A549 (cell line): ENCODE data around the gene AKR1C1. TPM values are rescaled to one million over a fixed set of nuclear protein-coding genes. Genes with fewer than 3 reads are reported as not detected.
A peak's percentile ranks its signal among the peaks of the same experiment; 100 is the strongest.
"Not testable (repeated sequence)": the region's sequence is repeated elsewhere in the genome, so short reads cannot be mapped to it uniquely, and the experiment has no call there.

ENCODE experiments used
- ATAC-seq, 2 experiments: fragments of 200-7000 bp in 1 of 2; fragments of >200 bp in 1 of 2; cut with Nextera tagmentation in 1 of 2; cut with Tn5 transposase in 1 of 2; 3 replicates each; pipeline versions ENCODE4 v1.8.0 to v1.9.1; 2018 to 2020; ENCODE audit warnings: mild to moderate bottlenecking in 1 of 2, moderate library complexity in 1 of 2
- CTCF ChIA-PET: fragments of 300-600 bp; sonication (Branson Sonifier 250); formaldehyde crosslinking; extraction: SDS; loops from one replicate; lab custom pipeline; 2021; ENCODE audit warnings: antibody characterized with exemption, inconsistent platforms; lab: Yijun Ruan, JAX
- POLR2A ChIA-PET: fragments of 350-600 bp; formaldehyde crosslinking; extraction: SDS; loops from one replicate; lab custom pipeline; 2021; ENCODE audit warnings: antibody characterized with exemption, inconsistent platforms; lab: Yijun Ruan, JAX
- DNase-seq, 2 experiments: peaks; one replicate each; pipeline versions ENCODE4 v3.0.0 to v3.0.0-alpha.2; 2011 to 2016; ENCODE audit warnings: low read depth in 1 of 2, low spot score in 1 of 2
- FAIRE-seq: peaks from 2 replicates; lab custom pipeline; 2011; peaks lifted over from hg19 to GRCh38; lab: Jason Lieb, UNC
- H3K27ac ChIP-seq, 2 experiments: fragments of >200 bp; sonication (Bioruptor Twin); formaldehyde crosslinking; 3 replicates each; pipeline ENCODE4 v1.5.1; 2016 to 2017
- H3K4me1 ChIP-seq: fragments of >200 bp; sonication (Bioruptor Twin); formaldehyde crosslinking; 3 replicates; pipeline ENCODE4 v1.6.1; 2016
- H3K4me2 ChIP-seq: fragments of >200 bp; sonication (Bioruptor Twin); formaldehyde crosslinking; 3 replicates; pipeline ENCODE4 v1.6.1; 2016
- H3K4me3 ChIP-seq: fragments of >200 bp; sonication (Bioruptor Twin); formaldehyde crosslinking; 3 replicates; pipeline ENCODE4 v1.5.1; 2016
- H3K9me3 ChIP-seq: fragments of >200 bp; sonication (Bioruptor Twin); formaldehyde crosslinking; 3 replicates; pipeline ENCODE4 v1.6.1; 2016
- BHLHE40 ChIP-seq: IDR thresholded peaks from 2 replicates; pipeline ENCODE4 v1.6.1; 2012; ENCODE audit warnings: low read depth, low read length, inconsistent platforms
- CEBPB ChIP-seq, 2 experiments: fragments of >200 bp in 1 of 2; sonication (Bioruptor Twin) in 1 of 2; formaldehyde crosslinking in 1 of 2; IDR thresholded peaks; 2 replicates each; pipeline ENCODE4 v1.6.1; 2012 to 2016
- CHD4 ChIP-seq: fragments of 200-600 bp; sonication (generic); IDR thresholded peaks from 2 replicates; pipeline ENCODE4 v1.6.1; 2016; ENCODE audit warnings: antibody characterized with exemption, mild to moderate bottlenecking, borderline replicate concordance
- EHMT2 ChIP-seq: fragments of 200-600 bp; sonication (generic); IDR thresholded peaks from 2 replicates; pipeline ENCODE4 v1.6.1; 2016; ENCODE audit warnings: antibody characterized with exemption, low read depth, mild to moderate bottlenecking, moderate library complexity
- FOXS1 ChIP-seq: fragments of 250-450 bp; sonication (Bioruptor Pico); IDR thresholded peaks from 2 replicates; pipeline ENCODE4 v1.5.0; 2020; ENCODE audit warnings: mild to moderate bottlenecking, moderate library complexity
- HEYL ChIP-seq: fragments of 250-450 bp; sonication (Bioruptor Pico); IDR thresholded peaks from 2 replicates; pipeline ENCODE4 v1.8.0; 2021; ENCODE audit warnings: mild to moderate bottlenecking, moderate library complexity
- HOXA7 ChIP-seq: fragments of 250-450 bp; sonication (Bioruptor Pico); IDR thresholded peaks from 2 replicates; pipeline ENCODE4 v1.5.0; 2020; ENCODE audit warnings: mild to moderate bottlenecking, moderate library complexity
- JUN ChIP-seq, 2 experiments: fragments of >200 bp; sonication (Bioruptor Twin); formaldehyde crosslinking; IDR thresholded peaks; 2 replicates in 1 of 2; 3 replicates in 1 of 2; pipeline ENCODE4 v1.6.1; 2016 to 2017
- KDM1A ChIP-seq: fragments of 200-600 bp; sonication (generic); IDR thresholded peaks from 2 replicates; pipeline ENCODE4 v1.6.1; 2016; ENCODE audit warnings: low read depth, mild to moderate bottlenecking
- NFE2L2 ChIP-seq: fragments of 150-350 bp; conservative IDR thresholded peaks from 2 replicates; pipeline ENCODE4 v1.6.1; 2014; ENCODE audit warnings: low read length
- POLR2A ChIP-seq: IDR thresholded peaks from 2 replicates; pipeline ENCODE4 v1.6.1; 2012; ENCODE audit warnings: mild to moderate bottlenecking, low read length
- POLR2AphosphoS2 ChIP-seq: conservative IDR thresholded peaks from 2 replicates; pipeline ENCODE4 v1.6.1; 2012; ENCODE audit warnings: low read length, improper control_type of control experiment, inconsistent platforms
- RARB ChIP-seq: fragments of 250-450 bp; sonication (Bioruptor Pico); IDR thresholded peaks from 2 replicates; pipeline ENCODE4 v1.8.0; 2021; ENCODE audit warnings: mild to moderate bottlenecking, moderate library complexity
- SMC3 ChIP-seq: fragments of >200 bp; sonication (Bioruptor Twin); formaldehyde crosslinking; IDR thresholded peaks from 3 replicates; pipeline ENCODE4 v1.6.1; 2018; ENCODE audit warnings: inconsistent platforms
- SREBF2 ChIP-seq: fragments of 450-650 bp; IDR thresholded peaks from 2 replicates; pipeline ENCODE4 v1.6.1; 2014; ENCODE audit warnings: mild to moderate bottlenecking, moderate library complexity
- TP53 ChIP-seq: fragments of 250-450 bp; sonication (Bioruptor Pico); IDR thresholded peaks from 2 replicates; pipeline ENCODE4 v1.5.0; 2021; ENCODE audit warnings: mild to moderate bottlenecking, moderate library complexity
- ZFP36 ChIP-seq: fragments of 450-650 bp; IDR thresholded peaks from 2 replicates; pipeline ENCODE4 v1.6.1; 2014; ENCODE audit warnings: borderline replicate concordance; ENCODE audit not compliant: partially characterized antibody
- ZSCAN20 ChIP-seq: fragments of 250-450 bp; sonication (Bioruptor Pico); IDR thresholded peaks from 2 replicates; pipeline ENCODE4 v1.8.0; 2022; ENCODE audit warnings: mild to moderate bottlenecking, moderate library complexity
- WGBS: methylation state at CpG from one replicate; pipeline ENCODE4 v1.1.6; 2017; ENCODE audit errors: missing lambda C conversion rate; 5-methylcytosine and 5-hydroxymethylcytosine counted together
- polyA plus RNA-seq, 4 experiments: library from polyadenylated mRNA; depleted of rRNA in 3 of 4; stranded (reverse); fragments of >200 nt; fragmentation: RNase III in 1 of 4; extraction: RNeasy Plus Mini Kit Qiagen cat#74134 plus additional on column Dnase treatment in 1 of 4; gene quantifications; 2 replicates in 3 of 4; 3 replicates in 1 of 4; pipeline ENCODE4 v1.2.3, GENCODE V29; 2011 to 2017
- TF ChIP-seq, protein P1 (sequence below): IDR thresholded peaks from 2 replicates; pipeline ENCODE4 v1.6.1; 2012
- TF ChIP-seq, protein P2 (sequence below): fragments of 150-350 bp; IDR thresholded peaks from 2 replicates; pipeline ENCODE4 v1.6.1; 2014; ENCODE audit warnings: low read depth, mild to moderate bottlenecking, low read length
- TF ChIP-seq, protein P3 (sequence below): IDR thresholded peaks from 2 replicates; pipeline ENCODE4 v1.6.1; 2012

AKR1C1 gene
- polyA plus RNA-seq, 2 of the 4 experiments (the other 2 are of a cell fraction): 970 to 1,148 TPM

DNA sequence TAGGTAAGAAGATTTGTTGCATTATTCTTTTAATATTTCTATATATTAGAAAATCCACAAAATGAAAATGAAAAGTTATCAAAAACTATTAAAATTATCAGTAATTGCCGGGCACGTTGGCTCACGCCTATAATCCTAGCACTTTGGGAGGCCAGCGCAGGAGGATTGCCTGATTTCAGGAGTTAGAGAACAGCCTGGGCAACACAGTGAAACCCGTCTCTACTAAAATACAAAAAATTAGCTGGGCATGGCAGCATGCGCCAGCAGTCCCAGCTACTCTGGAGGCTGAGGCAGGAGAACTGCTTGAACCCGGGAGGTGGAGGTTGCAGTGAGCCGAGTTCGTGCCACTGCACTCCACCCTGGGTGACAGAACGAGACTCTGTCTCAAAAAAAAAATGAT is 29.3 kb downstream of the AKR1C1 start:
- Histone ChIP-seq H3K4me3 (peak overlapping the region; percentile 38), H3K4me1 (peaks cover 33% of the 10 kb centered on the region), H3K27ac (peak overlapping the region; percentile 41 to 80), H3K4me2 (peak overlapping the region; percentile 74)
- 23% methylated on average over 10 of the region's 10 CpGs for WGBS
- H3K9me3 ChIP-seq, FAIRE-seq, POLR2A ChIA-PET, ATAC-seq, DNase-seq: not testable (repeated sequence)
- CTCF ChIA-PET: interaction anchor here (1.0 kb wide), 1 partner anchor 143 kb away, joined by 5 read pairs; no protein-coding TSS in a partner anchor
- TF ChIP-seq POLR2AphosphoS2 (0 out of 2 replicates have a peak, but pooled peaks have one; percentile 49), JUN (IDR thresholded peaks at IDR 0.05) (peak; percentile 62 to 63; a peak in 2 of 5 replicates)

DNA sequence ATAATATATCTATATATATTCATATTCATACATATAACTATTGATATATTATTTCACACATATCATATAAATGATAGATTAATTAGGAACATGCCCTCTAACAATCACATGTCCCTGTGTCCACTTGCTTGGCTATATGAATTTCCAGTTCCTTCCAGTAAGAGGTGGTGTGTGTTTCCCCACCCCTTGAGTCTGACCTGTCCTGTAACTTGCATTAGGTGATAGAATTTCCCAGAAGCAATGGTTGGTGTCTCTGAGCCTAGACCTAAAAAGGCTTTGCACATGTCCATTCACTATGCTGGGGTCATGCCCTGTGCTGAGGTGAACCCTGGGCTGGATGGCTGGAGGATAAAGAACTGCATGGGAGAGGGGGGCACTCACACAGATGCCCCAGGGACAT is 31.0 kb downstream of the AKR1C1 start:
- POLR2A ChIA-PET, H3K9me3 ChIP-seq, CTCF ChIA-PET: not testable (repeated sequence)
- H3K4me3 ChIP-seq: peak overlapping the region; percentile 38
- peak overlapping the region; percentile 74 for H3K4me2 ChIP-seq
- peak; percentile 82 for FAIRE-seq
- peaks cover 19% of the 10 kb centered on the region; the same call in 2 of the 3 replicates for H3K4me1 ChIP-seq
- H3K27ac ChIP-seq: peak overlapping the region; percentile 8 to 72; a peak in 4 of 6 replicates
- peak; percentile 84; the same call in 1 of the 2 replicates for TF ChIP-seq POLR2AphosphoS2
- TF ChIP-seq, protein P1, sequence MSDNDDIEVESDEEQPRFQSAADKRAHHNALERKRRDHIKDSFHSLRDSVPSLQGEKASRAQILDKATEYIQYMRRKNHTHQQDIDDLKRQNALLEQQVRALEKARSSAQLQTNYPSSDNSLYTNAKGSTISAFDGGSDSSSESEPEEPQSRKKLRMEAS: 0 out of 2 replicates have a peak, but pooled peaks have one; percentile 29
- TF ChIP-seq JUN (IDR thresholded peaks at IDR 0.05): peak; percentile 48; a peak in 3 of 5 replicates
- ATAC-seq: peak; percentile 25 to 67
- peak in 1 of 2 experiments; percentile 82 for DNase-seq

DNA sequence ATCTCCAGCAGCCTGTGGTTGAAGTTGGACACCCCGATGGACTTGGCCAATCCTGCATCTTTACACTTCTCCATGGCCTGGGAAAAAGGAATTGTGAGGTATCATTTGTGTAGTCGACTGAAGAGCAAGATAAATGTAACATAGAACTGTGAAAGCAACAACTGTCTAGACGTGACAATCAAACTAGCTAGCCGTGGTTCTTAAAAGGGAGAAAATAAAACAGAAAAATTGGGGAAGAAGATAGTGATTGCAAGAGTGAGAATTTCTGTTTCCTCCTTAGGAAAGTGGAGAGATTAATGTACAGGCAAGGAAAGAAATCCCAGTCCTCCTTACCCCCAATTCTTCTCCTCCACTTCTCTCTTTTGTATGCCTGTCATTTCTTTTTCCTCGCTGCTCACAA is 35.5 kb downstream of the AKR1C1 start:
- 4% methylated on average over 5 of the region's 5 CpGs for WGBS
- ChIA-PET CTCF (no interaction called here), POLR2A (interaction anchor here (1.2 kb wide), 1 partner anchor 74 kb away, joined by 3 read pairs; no protein-coding TSS in a partner anchor)
- Histone ChIP-seq H3K4me3 (peak overlapping the region; percentile 81), H3K4me1 (no peaks in the 10 kb centered on the region), H3K27ac (peak overlapping the region; percentile 87 to 95), H3K4me2 (peak overlapping the region; percentile 77), H3K9me3 (no peaks in the 10 kb centered on the region)
- ATAC-seq (no peak; a peak in 2 of 6 replicates), FAIRE-seq (no peak), DNase-seq (no peak)
- TF ChIP-seq NFE2L2: no peak
- no peak for TF ChIP-seq ZFP36
- peak; percentile 83 for TF ChIP-seq RARB (CRISPR knock-in tag)
- no peak for TF ChIP-seq EHMT2
- no peak for TF ChIP-seq CEBPB (IDR thresholded peaks at IDR 0.05)
- TF ChIP-seq SREBF2: no peak
- TF ChIP-seq, protein P2, sequence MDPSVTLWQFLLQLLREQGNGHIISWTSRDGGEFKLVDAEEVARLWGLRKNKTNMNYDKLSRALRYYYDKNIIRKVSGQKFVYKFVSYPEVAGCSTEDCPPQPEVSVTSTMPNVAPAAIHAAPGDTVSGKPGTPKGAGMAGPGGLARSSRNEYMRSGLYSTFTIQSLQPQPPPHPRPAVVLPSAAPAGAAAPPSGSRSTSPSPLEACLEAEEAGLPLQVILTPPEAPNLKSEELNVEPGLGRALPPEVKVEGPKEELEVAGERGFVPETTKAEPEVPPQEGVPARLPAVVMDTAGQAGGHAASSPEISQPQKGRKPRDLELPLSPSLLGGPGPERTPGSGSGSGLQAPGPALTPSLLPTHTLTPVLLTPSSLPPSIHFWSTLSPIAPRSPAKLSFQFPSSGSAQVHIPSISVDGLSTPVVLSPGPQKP: no peak
- TF ChIP-seq, protein P3, sequence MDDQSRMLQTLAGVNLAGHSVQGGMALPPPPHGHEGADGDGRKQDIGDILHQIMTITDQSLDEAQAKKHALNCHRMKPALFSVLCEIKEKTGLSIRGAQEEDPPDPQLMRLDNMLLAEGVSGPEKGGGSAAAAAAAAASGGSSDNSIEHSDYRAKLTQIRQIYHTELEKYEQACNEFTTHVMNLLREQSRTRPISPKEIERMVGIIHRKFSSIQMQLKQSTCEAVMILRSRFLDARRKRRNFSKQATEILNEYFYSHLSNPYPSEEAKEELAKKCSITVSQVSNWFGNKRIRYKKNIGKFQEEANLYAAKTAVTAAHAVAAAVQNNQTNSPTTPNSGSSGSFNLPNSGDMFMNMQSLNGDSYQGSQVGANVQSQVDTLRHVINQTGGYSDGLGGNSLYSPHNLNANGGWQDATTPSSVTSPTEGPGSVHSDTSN: no peak
- no peak for TF ChIP-seq ZSCAN20 (CRISPR knock-in tag)
- 0 out of 2 replicates have a peak, but pooled peaks have one; percentile 28 for TF ChIP-seq TP53 (CRISPR knock-in tag)
- TF ChIP-seq JUN (IDR thresholded peaks at IDR 0.05): no peak; a peak in 2 of 5 replicates
- no peak for TF ChIP-seq FOXS1 (CRISPR knock-in tag)
- TF ChIP-seq POLR2A: no peak
- TF ChIP-seq KDM1A: no peak
- TF ChIP-seq BHLHE40: no peak
- no peak for TF ChIP-seq SMC3
- no peak for TF ChIP-seq HEYL
- peak; percentile 80; the same call in 1 of the 2 replicates for TF ChIP-seq HOXA7
- no peak for TF ChIP-seq CHD4
